GM19328 (cell line): ENCODE measurements around the gene UTP14C.
"Not testable (repeated sequence)": the region's sequence is repeated elsewhere in the genome, so short reads cannot be mapped to it uniquely, and the experiment has no call there.

Experiments used
- ATAC-seq: cut with Tn5 transposase; IDR thresholded peaks from one replicate; pipeline ENCODE4 v1.9.1; 2021; ENCODE audit warnings: mild to moderate bottlenecking, moderate library complexity; ENCODE audit not compliant: unreplicated experiment

UTP14C gene

GRCh38 chr13:52003541-52003940, 20.9 kb upstream of the UTP14C start:
- ATAC-seq = no peak

GRCh38 chr13:52004511-52005170, 19.9 kb upstream of the UTP14C start:
- ATAC-seq = no peak

GRCh38 chr13:52005841-52006522, 18.5 kb upstream of the UTP14C start:
- ATAC-seq = no peak

- ATAC-seq = no peak
Observed at GRCh38 chr13:52006523-52007245, 17.8 kb upstream of the UTP14C start.

- no peak for ATAC-seq
Observed at GRCh38 chr13:52009946-52010345, 14.5 kb upstream of the UTP14C start.

- no peak for ATAC-seq
Observed at GRCh38 chr13:52010890-52011631, 13.4 kb upstream of the UTP14C start, which contains the start of gene ATP7B. TSS of gene ATP7B (minus strand) at chr13:52011450. CDS start at chr13:52011337, 113 bp downstream.

- ATAC-seq = peak; percentile 100
Observed at GRCh38 chr13:52011632-52012511, 12.6 kb upstream of the UTP14C start, which contains the start of gene ALG11. TSS of gene ALG11 (plus strand) at chr13:52012398. CDS start at chr13:52012419, 21 bp downstream.

GRCh38 chr13:52012512-52012836, 12.0 kb upstream of the UTP14C start:
- no peak for ATAC-seq

- ATAC-seq = no peak
Observed at GRCh38 chr13:52016296-52016695, 8.2 kb upstream of the UTP14C start.

- ATAC-seq = no peak
Observed at GRCh38 chr13:52020191-52020590, 4.3 kb upstream of the UTP14C start.

GRCh38 chr13:52022356-52022755, 2.1 kb upstream of the UTP14C start:
- no peak for ATAC-seq

- ATAC-seq = no peak
Observed at GRCh38 chr13:52025475-52026245, 1.2 kb downstream of the UTP14C start.

- no peak for ATAC-seq
Observed at GRCh38 chr13:52026246-52026626, 1.7 kb downstream of the UTP14C start.

- no peak for ATAC-seq
Observed at GRCh38 chr13:52027832-52028231, 3.3 kb downstream of the UTP14C start.

GRCh38 chr13:52029569-52029968, 5.1 kb downstream of the UTP14C start:
- ATAC-seq = no peak

GRCh38 chr13:52030401-52030800, 5.9 kb downstream of the UTP14C start:
- ATAC-seq = not testable (repeated sequence)

- ATAC-seq = no peak
Observed at GRCh38 chr13:52033039-52033438, 8.5 kb downstream of the UTP14C start.

- no peak for ATAC-seq
Observed at GRCh38 chr13:52034616-52035226, 10.2 kb downstream of the UTP14C start.

GRCh38 chr13:52036037-52036436, 11.5 kb downstream of the UTP14C start:
- ATAC-seq = no peak
